RWPE2 (cell line): ENCODE results near the gene CGN.

Experiments used
- ATAC-seq: fragments of 200-7000 bp; cut with Tn5 transposase; 3 replicates; pipeline ENCODE4 v1.9.1; 2021; ENCODE audit warnings: low read depth
- DNase-seq: peaks from one replicate; pipeline ENCODE4 v3.0.0-alpha.2; 2020; ENCODE audit warnings: low spot score
- H3K27ac ChIP-seq: fragments of 450-650 bp; 2 replicates; pipeline ENCODE4 v1.5.1; 2017; ENCODE audit warnings: mild to moderate bottlenecking; ENCODE audit not compliant: poor library complexity, severe bottlenecking
- H3K27me3 ChIP-seq: fragments of 250-450 bp; sonication (Bioruptor Pico); 2 replicates; pipeline ENCODE4 v1.5.1; 2021; ENCODE audit warnings: mild to moderate bottlenecking, moderate library complexity; ENCODE audit not compliant: insufficient read depth, poor library complexity, severe bottlenecking
- H3K36me3 ChIP-seq: fragments of 250-450 bp; sonication (Bioruptor Pico); 2 replicates; pipeline ENCODE4 v1.5.1; 2020; ENCODE audit warnings: low read depth, mild to moderate bottlenecking, moderate library complexity
- H3K4me1 ChIP-seq: fragments of 250-450 bp; sonication (Bioruptor Pico); 2 replicates; pipeline ENCODE4 v1.5.1; 2021; ENCODE audit warnings: mild to moderate bottlenecking, moderate library complexity; ENCODE audit not compliant: insufficient read depth, poor library complexity, severe bottlenecking
- H3K4me3 ChIP-seq: fragments of 250-450 bp; sonication (Bioruptor Pico); 2 replicates; pipeline ENCODE4 v1.5.1; 2021; ENCODE audit warnings: mild to moderate bottlenecking, moderate library complexity; ENCODE audit not compliant: severe bottlenecking
- H3K9me3 ChIP-seq: fragments of 250-450 bp; sonication (Bioruptor Pico); 2 replicates; pipeline ENCODE4 v1.5.1; 2021; ENCODE audit warnings: mild to moderate bottlenecking, moderate library complexity; ENCODE audit not compliant: severe bottlenecking
- CTCF ChIP-seq: fragments of 450-650 bp; IDR thresholded peaks from one replicate; pipeline ENCODE4 v1.5.1; 2017; ENCODE audit warnings: mild to moderate bottlenecking, moderate library complexity; ENCODE audit not compliant: poor library complexity, severe bottlenecking

Gene CGN

DNA sequence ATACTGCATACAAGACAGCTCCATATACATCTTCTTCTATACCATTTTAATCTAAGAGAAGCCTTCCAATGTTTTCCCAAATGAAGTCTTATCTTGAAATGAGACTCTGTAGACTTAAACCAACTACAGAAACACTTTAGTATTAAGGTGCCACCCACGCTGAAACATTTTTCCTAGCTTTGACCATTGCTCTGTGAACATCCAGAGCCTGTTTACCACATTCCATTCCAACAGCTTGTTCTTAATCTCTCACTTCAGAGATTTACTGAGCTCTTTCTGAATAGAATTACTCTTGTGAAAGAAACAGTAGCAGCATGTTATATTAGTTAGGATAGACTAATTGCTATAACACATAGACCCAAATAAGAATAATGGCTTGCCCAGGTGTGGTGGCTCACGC, 32.3 kb upstream of the CGN start:
- no peaks in the 10 kb centered on the region for H3K27me3 ChIP-seq
- no peak for TF ChIP-seq CTCF
- no peak overlapping the region for H3K27ac ChIP-seq
- ATAC-seq (no peak), DNase-seq (no peak)
- H3K4me3 ChIP-seq, result no peak overlapping the region
- no peaks in the 10 kb centered on the region for H3K4me1 ChIP-seq
- H3K36me3 ChIP-seq, result no peaks in the 10 kb centered on the region
- H3K9me3 ChIP-seq, result no peaks in the 10 kb centered on the region

GRCh38 chr1:151479462-151479861, 31.7 kb upstream of the CGN start:
- Histone ChIP-seq H3K27ac (no peak overlapping the region), H3K36me3 (no peaks in the 10 kb centered on the region), H3K9me3 (no peaks in the 10 kb centered on the region), H3K4me1 (no peaks in the 10 kb centered on the region), H3K27me3 (no peaks in the 10 kb centered on the region), H3K4me3 (no peak overlapping the region)
- ATAC-seq (no peak), DNase-seq (no peak)
- TF ChIP-seq CTCF, result no peak

GRCh38 chr1:151482017-151482416, 29.2 kb upstream of the CGN start:
- no peak for ATAC-seq
- Histone ChIP-seq H3K27me3 (no peaks in the 10 kb centered on the region), H3K9me3 (no peaks in the 10 kb centered on the region), H3K36me3 (no peaks in the 10 kb centered on the region), H3K4me3 (no peak overlapping the region), H3K27ac (no peak overlapping the region), H3K4me1 (no peaks in the 10 kb centered on the region)
- DNase-seq, result no peak
- no peak for TF ChIP-seq CTCF

- Histone ChIP-seq H3K27ac (no peak overlapping the region), H3K4me3 (no peak overlapping the region), H3K27me3 (no peaks in the 10 kb centered on the region), H3K4me1 (no peaks in the 10 kb centered on the region), H3K9me3 (no peaks in the 10 kb centered on the region), H3K36me3 (no peaks in the 10 kb centered on the region)
- no peak for TF ChIP-seq CTCF
- DNase-seq, result no peak
- no peak for ATAC-seq
These were observed 25.4 kb upstream of the CGN start for GRCh38 chr1:151485685-151486255.

DNA sequence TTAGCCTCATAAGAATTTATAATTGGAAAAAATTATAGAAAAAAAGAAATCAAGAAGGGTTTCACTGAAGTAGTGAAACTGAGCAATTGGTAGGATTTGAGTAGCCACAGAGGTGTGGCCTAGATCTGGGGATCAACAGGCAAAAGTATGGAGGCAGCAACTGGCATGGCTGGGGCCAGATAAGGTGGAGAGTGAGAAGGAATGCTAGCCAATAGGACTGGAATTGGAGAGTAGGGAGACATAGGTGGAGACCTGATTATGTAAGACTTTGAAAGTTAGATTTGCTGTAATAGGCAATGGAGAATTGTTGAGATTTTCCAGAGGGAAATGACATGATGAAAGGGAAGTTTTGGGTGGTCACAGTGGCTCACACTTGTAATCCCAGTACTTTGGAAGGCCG, 24.6 kb upstream of the CGN start:
- ATAC-seq (no peak), DNase-seq (no peak)
- H3K27me3 ChIP-seq, result no peaks in the 10 kb centered on the region
- no peak overlapping the region for H3K27ac ChIP-seq
- no peak overlapping the region for H3K4me3 ChIP-seq
- no peaks in the 10 kb centered on the region for H3K4me1 ChIP-seq
- H3K36me3 ChIP-seq, result no peaks in the 10 kb centered on the region
- H3K9me3 ChIP-seq, result no peaks in the 10 kb centered on the region
- TF ChIP-seq CTCF, result no peak
